ENCODE results near the gene NPNT.
"Not testable (repeated sequence)": the region's sequence is repeated elsewhere in the genome, so short reads cannot be mapped to it uniquely, and the experiment has no call there.

Gene NPNT

GRCh38 chr4:105894660-105895582 is at the start of gene NPNT:
Gene NPNT, plus strand, starts transcription at chr4:105895471. Its CDS starts 182 bp downstream, at chr4:105895653.
- in situ Hi-C loops (cut with HindIII; ENCODE audit: low sequenced_read_pairs) = no loop called here

GRCh38 chr4:105845559-105845958 is 49.7 kb upstream of the NPNT start:
- in situ Hi-C loops (cut with HindIII; ENCODE audit: low sequenced_read_pairs) = no loop called here

GRCh38 chr4:105848359-105848758 is 46.9 kb upstream of the NPNT start:
- in situ Hi-C loops (cut with HindIII; ENCODE audit: low sequenced_read_pairs) = not testable (repeated sequence)

GRCh38 chr4:105851196-105851595 is 44.1 kb upstream of the NPNT start:
- in situ Hi-C loops (cut with HindIII; ENCODE audit: low sequenced_read_pairs) = no loop called here

- in situ Hi-C loops (cut with HindIII; ENCODE audit: low sequenced_read_pairs) = not testable (repeated sequence)
Observed at GRCh38 chr4:105852230-105852629, 43.0 kb upstream of the NPNT start.

- in situ Hi-C loops (cut with HindIII; ENCODE audit: low sequenced_read_pairs) = no loop called here
Observed at GRCh38 chr4:105858466-105859040, 36.7 kb upstream of the NPNT start.

- in situ Hi-C loops (cut with HindIII; ENCODE audit: low sequenced_read_pairs) = no loop called here
Observed at GRCh38 chr4:105859233-105859632, 36.0 kb upstream of the NPNT start.

GRCh38 chr4:105870963-105871362 is 24.3 kb upstream of the NPNT start:
- in situ Hi-C loops (cut with HindIII; ENCODE audit: low sequenced_read_pairs) = no loop called here

- in situ Hi-C loops (cut with HindIII; ENCODE audit: low sequenced_read_pairs) = no loop called here
Observed at GRCh38 chr4:105871997-105872396, 23.3 kb upstream of the NPNT start.

GRCh38 chr4:105875233-105875632 is 20.0 kb upstream of the NPNT start:
- in situ Hi-C loops (cut with HindIII; ENCODE audit: low sequenced_read_pairs) = no loop called here

GRCh38 chr4:105878668-105879067 is 16.6 kb upstream of the NPNT start:
- in situ Hi-C loops (cut with HindIII; ENCODE audit: low sequenced_read_pairs) = no loop called here

GRCh38 chr4:105887508-105887907 is 7.8 kb upstream of the NPNT start:
- in situ Hi-C loops (cut with HindIII; ENCODE audit: low sequenced_read_pairs) = no loop called here

- in situ Hi-C loops (cut with HindIII; ENCODE audit: low sequenced_read_pairs) = no loop called here
Observed at GRCh38 chr4:105895583-105896460, 551 bp downstream of the NPNT start.

- in situ Hi-C loops (cut with HindIII; ENCODE audit: low sequenced_read_pairs) = no loop called here
Observed at GRCh38 chr4:105896461-105896942, 1.2 kb downstream of the NPNT start.

GRCh38 chr4:105896984-105897775 is 1.9 kb downstream of the NPNT start:
- in situ Hi-C loops (cut with HindIII; ENCODE audit: low sequenced_read_pairs) = no loop called here

GRCh38 chr4:105900541-105900940 is 5.3 kb downstream of the NPNT start:
- in situ Hi-C loops (cut with HindIII; ENCODE audit: low sequenced_read_pairs) = loop anchor here (10.0 kb wide), 1 partner anchor 94 kb away; no protein-coding TSS in a partner anchor

- in situ Hi-C loops (cut with HindIII; ENCODE audit: low sequenced_read_pairs) = loop anchor here (10.0 kb wide), 1 partner anchor 92 kb away; no protein-coding TSS in a partner anchor
Observed at GRCh38 chr4:105902550-105903262, 7.4 kb downstream of the NPNT start.

GRCh38 chr4:105909787-105910281 is 14.6 kb downstream of the NPNT start:
- in situ Hi-C loops (cut with HindIII; ENCODE audit: low sequenced_read_pairs) = loop anchor here (10.0 kb wide), 1 partner anchor 85 kb away; no protein-coding TSS in a partner anchor

- in situ Hi-C loops (cut with HindIII; ENCODE audit: low sequenced_read_pairs) = no loop called here
Observed at GRCh38 chr4:105911426-105911825, 16.2 kb downstream of the NPNT start.

All from DLD1 (cell line).